Neutrophil (primary cell): ENCODE measurements around the gene APOC4.
A peak's percentile ranks its signal among the peaks of the same experiment; 100 is the strongest.

Source experiments
- H3K27ac ChIP-seq: fragments of 200-600 bp; sonication (generic); 2 replicates; pipeline ENCODE4 v1.5.1; 2016; ENCODE audit warnings: mild to moderate bottlenecking, moderate library complexity
- H3K27me3 ChIP-seq: fragments of 200-600 bp; sonication (generic); 2 replicates; pipeline ENCODE4 v1.6.0; 2016; ENCODE audit warnings: mild to moderate bottlenecking
- H3K36me3 ChIP-seq: fragments of 200-600 bp; sonication (generic); 2 replicates; pipeline ENCODE4 v1.5.1; 2017
- H3K4me1 ChIP-seq, 2 experiments: fragments of 200-600 bp in 1 of 2; sonication (generic) in 1 of 2; 1 replicate in 1 of 2; 2 replicates in 1 of 2; pipeline versions ENCODE4 v1.5.1 to v1.6.1; 2013 to 2016; ENCODE audit warnings: low read depth in 1 of 2, low read length in 1 of 2, mild to moderate bottlenecking in 1 of 2, moderate library complexity in 1 of 2; ENCODE audit not compliant: control insufficient read depth in 1 of 2, insufficient read depth in 1 of 2
- H3K4me3 ChIP-seq, 2 experiments: fragments of 200-600 bp in 1 of 2; sonication (generic) in 1 of 2; 1 replicate in 1 of 2; 2 replicates in 1 of 2; pipeline ENCODE4 v1.5.1; 2013 to 2016; ENCODE audit warnings: low read depth in 1 of 2, low read length in 1 of 2, mild to moderate bottlenecking in 1 of 2, moderate library complexity in 1 of 2
- H3K9me3 ChIP-seq: fragments of 200-600 bp; sonication (generic); 2 replicates; pipeline ENCODE4 v1.5.1; 2016
- TF ChIP-seq, protein P1 (sequence below): fragments of 200-600 bp; sonication (generic); IDR thresholded peaks from 2 replicates; pipeline ENCODE4 v1.5.1; 2016; ENCODE audit warnings: antibody characterized with exemption

Gene APOC4

DNA sequence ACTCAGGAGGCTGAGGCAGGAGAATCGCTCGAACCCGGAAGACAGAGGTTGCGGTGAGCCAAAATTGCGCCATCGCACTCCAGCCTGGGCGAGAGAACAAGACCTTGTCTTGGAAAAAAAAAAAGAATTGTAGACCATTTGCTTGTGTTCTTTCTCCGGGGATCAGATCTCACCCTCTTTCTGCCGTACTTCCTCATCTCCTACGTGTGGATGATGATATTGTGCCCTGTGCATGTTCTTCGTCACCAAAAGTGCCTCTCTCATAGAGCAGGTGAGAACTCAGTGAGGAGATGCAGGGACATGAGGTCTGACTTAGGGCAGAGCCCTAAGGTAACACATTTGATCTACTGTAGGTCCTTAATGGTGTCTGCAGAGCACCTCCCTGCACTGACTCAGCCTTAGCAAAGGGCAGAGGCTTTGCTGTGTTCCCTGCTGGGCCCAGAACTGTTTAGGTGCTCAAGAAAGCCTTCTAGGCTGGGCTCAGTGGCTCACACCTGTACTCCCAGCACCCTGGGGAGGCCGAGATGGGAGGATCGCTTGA, 5.1 kb downstream of the APOC4 start:
- Histone ChIP-seq H3K4me3 (no peak overlapping the region), H3K27me3 (no peaks in the 10 kb centered on the region), H3K36me3 (peaks cover 13% of the 10 kb centered on the region), H3K4me1 (peaks cover 0 to 6% of the 10 kb centered on the region in 2 experiments), H3K9me3 (no peaks in the 10 kb centered on the region), H3K27ac (peak overlapping the region; percentile 18)
- TF ChIP-seq, protein P1, sequence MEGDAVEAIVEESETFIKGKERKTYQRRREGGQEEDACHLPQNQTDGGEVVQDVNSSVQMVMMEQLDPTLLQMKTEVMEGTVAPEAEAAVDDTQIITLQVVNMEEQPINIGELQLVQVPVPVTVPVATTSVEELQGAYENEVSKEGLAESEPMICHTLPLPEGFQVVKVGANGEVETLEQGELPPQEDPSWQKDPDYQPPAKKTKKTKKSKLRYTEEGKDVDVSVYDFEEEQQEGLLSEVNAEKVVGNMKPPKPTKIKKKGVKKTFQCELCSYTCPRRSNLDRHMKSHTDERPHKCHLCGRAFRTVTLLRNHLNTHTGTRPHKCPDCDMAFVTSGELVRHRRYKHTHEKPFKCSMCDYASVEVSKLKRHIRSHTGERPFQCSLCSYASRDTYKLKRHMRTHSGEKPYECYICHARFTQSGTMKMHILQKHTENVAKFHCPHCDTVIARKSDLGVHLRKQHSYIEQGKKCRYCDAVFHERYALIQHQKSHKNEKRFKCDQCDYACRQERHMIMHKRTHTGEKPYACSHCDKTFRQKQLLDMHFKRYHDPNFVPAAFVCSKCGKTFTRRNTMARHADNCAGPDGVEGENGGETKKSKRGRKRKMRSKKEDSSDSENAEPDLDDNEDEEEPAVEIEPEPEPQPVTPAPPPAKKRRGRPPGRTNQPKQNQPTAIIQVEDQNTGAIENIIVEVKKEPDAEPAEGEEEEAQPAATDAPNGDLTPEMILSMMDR: no peak

DNA sequence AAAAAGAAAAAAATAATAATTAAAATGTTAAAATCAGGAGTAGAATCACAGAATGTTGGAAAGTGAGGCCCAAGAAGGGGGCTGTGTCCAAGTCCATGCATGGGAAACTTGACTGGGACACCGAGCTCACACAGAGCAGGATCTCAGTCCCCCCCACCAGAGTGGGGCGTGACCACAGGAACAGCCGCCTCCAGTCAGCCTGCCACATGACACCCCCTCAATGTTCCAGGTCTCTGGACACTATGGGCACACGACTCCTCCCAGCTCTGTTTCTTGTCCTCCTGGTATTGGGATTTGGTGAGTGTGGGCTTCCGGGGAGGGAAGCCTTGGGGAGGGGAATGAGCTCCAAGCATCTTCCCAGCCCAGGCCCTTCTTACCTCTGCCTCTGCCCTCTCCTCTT, 6.2 kb downstream of the APOC4 start:
- TF ChIP-seq, protein P1: no peak
- Histone ChIP-seq H3K27me3 (no peaks in the 10 kb centered on the region), H3K36me3 (peaks cover 13% of the 10 kb centered on the region), H3K4me1 (peaks cover 0 to 6% of the 10 kb centered on the region in 2 experiments), H3K27ac (no peak overlapping the region), H3K9me3 (no peaks in the 10 kb centered on the region), H3K4me3 (no peak overlapping the region)

DNA sequence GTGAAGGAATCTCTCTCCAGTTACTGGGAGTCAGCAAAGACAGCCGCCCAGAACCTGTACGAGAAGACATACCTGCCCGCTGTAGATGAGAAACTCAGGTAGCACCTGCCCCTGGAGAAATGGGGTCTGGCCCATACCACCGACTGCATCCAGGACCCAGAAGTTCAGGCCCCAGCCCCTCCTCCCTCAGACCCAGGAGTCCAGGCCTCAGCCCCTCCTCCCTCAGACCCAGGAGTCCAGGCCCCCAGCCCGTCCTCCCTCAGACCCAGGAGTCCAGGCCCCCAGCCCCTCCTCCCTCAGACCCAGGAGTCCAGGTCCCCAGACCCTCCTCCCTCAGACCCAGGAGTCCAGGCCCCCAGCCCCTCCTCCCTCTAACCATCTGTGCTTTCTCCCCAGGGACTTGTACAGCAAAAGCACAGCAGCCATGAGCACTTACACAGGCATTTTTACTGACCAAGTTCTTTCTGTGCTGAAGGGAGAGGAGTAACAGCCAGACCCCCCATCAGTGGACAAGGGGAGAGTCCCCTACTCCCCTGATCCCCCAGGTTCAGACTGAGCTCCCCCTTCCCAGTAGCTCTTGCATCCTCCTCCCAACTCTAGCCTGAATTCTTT, 6.8 kb downstream of the APOC4 start:
- TF ChIP-seq, protein P1: no peak
- no peaks in the 10 kb centered on the region for H3K9me3 ChIP-seq
- H3K27ac ChIP-seq: no peak overlapping the region
- H3K36me3 ChIP-seq: peaks cover 13% of the 10 kb centered on the region
- H3K4me1 ChIP-seq: peaks cover 6 to 9% of the 10 kb centered on the region in 2 experiments
- no peak overlapping the region for H3K4me3 ChIP-seq
- no peaks in the 10 kb centered on the region for H3K27me3 ChIP-seq

DNA sequence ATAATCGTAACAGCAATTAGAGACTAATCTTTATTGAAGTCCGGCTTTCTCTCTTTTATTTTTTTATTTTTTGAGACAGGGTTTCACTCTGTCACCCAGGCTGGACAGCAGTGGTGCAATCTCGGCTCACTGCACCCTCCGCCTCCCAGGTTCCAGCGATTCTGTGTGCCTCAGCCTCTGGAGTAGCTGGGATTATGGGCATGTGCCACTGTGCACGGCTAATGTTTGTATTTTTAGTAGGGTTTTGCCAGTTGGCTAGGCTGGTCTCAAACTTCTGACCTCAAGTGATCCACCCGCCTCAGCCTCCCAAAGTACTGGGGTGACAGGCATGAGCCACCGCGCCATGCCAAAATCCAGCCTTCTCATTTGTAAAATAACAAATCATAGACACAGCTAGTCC, 7.5 kb downstream of the APOC4 start:
- H3K4me3 ChIP-seq: no peak overlapping the region
- TF ChIP-seq, protein P1: no peak
- no peaks in the 10 kb centered on the region for H3K27me3 ChIP-seq
- H3K27ac ChIP-seq: no peak overlapping the region
- H3K36me3 ChIP-seq: peaks cover 13% of the 10 kb centered on the region
- H3K9me3 ChIP-seq: no peaks in the 10 kb centered on the region
- peaks cover 12 to 16% of the 10 kb centered on the region in 2 experiments for H3K4me1 ChIP-seq

DNA sequence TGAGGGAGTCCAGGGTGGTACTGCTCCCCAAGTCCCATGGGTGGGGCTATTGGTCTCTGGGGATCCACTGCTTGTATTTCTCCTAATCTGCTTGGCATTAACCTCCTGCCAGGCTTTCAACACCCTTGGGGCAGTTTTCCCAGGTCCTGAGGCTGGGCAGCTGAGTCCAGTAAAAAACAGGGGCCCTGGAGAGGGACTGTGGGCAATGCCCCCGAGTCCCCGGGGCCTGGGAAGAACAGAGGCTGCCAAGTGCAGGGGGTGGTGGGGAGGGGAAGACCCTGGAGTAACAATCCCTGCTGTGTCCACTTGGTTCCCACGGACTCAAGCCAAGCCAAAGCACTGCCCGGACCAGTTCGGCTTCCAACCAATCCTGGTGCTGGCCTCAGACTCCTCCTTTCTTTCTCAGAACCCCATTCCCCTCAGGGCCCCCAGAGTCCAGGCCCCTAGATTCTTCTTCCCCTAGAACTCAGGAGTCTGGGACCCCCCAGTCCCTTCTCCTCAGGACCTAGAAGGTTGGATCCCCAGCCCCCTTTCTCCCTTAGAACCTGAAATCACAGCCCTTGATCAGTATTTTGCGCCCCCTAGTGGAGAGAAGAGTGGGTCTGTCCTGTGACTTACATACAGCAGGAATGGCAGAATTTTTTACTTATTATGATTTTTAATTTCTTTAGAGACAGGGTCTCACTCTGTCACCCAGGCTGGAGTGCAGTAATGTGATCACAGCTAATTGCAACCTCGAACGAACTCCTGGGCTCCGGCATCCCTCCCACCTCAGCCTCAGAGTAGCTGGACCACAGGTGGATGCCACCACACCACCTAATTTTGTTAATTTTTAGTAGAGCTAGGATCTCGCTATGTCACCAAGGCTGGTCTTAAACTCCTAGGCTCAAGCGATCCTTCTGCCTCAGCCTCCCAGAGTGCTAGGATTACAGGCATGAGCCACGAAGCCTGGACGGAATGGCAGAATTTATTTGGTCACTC, 9.4 kb downstream of the APOC4 start:
- peaks cover 13% of the 10 kb centered on the region for H3K36me3 ChIP-seq
- TF ChIP-seq, protein P1: peak; percentile 78
- H3K9me3 ChIP-seq: no peaks in the 10 kb centered on the region
- no peaks in the 10 kb centered on the region for H3K27me3 ChIP-seq
- peaks cover 24 to 27% of the 10 kb centered on the region in 2 experiments for H3K4me1 ChIP-seq
- H3K4me3 ChIP-seq: no peak overlapping the region
- no peak overlapping the region for H3K27ac ChIP-seq
